ENCODE data around the gene CLASP1. TPM values are rescaled to one million over a fixed set of nuclear protein-coding genes. Genes with fewer than 3 reads are reported as not detected.

The CLASP1 gene
- total and polyA plus RNA-seq, 12 donors, result 10.1 to 90.6 (median 71.7) TPM

DNA sequence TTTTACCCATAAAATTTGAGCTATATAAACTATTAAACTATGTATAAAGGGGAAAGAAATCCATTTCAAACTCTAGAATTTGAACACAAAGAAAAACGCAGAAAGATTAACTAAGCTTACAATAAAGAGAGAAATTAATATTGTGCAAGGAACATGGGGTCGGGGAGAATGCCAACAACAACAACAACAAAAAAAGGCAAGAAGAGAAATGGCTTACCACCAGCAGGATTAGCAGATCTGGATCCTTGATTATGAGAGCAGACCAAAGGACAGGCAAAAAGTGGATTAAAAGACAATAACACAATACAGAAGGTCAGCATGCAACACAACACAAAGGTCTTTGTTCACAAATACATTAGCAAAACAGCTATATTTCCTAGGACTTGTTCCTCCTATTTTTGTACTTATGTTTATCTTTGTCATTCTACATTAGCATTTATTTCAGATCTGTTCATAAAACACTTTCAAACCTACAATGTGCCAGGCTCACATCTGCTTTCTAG, 222.0 kb downstream of the CLASP1 start:
- no peak overlapping the region for H3K27ac ChIP-seq
- ATAC-seq (no peak), DNase-seq (no peak)
- H3K4me1 ChIP-seq, result peaks cover 0 to 11% (median 6%) of the 10 kb centered on the region in 9 donors
- H3K9me3 ChIP-seq, result no peaks in the 10 kb centered on the region
- WGBS, 2 donors, result 88 to 91% methylated on average over 2 of the region's 2 CpGs
- H3K4me3 ChIP-seq, result no peak overlapping the region
- H3K36me3 ChIP-seq, result peaks cover 0 to 88% (median 40%) of the 10 kb centered on the region in 9 donors
- no peaks in the 10 kb centered on the region for H3K27me3 ChIP-seq
- TF ChIP-seq, protein P1, sequence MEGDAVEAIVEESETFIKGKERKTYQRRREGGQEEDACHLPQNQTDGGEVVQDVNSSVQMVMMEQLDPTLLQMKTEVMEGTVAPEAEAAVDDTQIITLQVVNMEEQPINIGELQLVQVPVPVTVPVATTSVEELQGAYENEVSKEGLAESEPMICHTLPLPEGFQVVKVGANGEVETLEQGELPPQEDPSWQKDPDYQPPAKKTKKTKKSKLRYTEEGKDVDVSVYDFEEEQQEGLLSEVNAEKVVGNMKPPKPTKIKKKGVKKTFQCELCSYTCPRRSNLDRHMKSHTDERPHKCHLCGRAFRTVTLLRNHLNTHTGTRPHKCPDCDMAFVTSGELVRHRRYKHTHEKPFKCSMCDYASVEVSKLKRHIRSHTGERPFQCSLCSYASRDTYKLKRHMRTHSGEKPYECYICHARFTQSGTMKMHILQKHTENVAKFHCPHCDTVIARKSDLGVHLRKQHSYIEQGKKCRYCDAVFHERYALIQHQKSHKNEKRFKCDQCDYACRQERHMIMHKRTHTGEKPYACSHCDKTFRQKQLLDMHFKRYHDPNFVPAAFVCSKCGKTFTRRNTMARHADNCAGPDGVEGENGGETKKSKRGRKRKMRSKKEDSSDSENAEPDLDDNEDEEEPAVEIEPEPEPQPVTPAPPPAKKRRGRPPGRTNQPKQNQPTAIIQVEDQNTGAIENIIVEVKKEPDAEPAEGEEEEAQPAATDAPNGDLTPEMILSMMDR (IDR thresholded peaks at IDR 0.05), result no peak
- intact Hi-C loops (cut with DNase I), result no loop called here

DNA sequence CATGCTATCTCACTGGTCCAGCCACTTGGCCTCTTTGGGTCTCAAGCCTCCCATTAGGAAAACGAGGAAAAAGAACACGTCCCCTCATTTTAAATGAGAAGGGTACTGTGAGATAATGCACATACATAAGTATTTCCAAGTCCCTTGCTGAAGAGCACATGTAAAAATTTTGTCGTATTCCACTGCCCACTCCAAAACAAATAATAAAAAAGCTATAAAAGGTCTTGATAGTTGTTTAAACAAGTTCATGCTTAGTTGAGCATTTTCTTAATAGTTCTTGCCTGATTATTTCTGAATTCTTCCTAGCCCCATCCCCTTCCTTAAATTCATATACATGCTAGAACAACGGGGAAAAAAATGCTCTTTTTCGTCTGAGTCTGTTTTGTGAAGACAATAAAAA, 228.8 kb downstream of the CLASP1 start:
- no peak overlapping the region for H3K4me3 ChIP-seq
- TF ChIP-seq, protein P1 (IDR thresholded peaks at IDR 0.05), result no peak
- H3K27me3 ChIP-seq, result no peaks in the 10 kb centered on the region
- no peaks in the 10 kb centered on the region for H3K9me3 ChIP-seq
- H3K27ac ChIP-seq, result no peak overlapping the region
- H3K36me3 ChIP-seq, result peaks cover 0 to 99% (median 23%) of the 10 kb centered on the region in 9 donors
- no peaks in the 10 kb centered on the region for H3K4me1 ChIP-seq
- intact Hi-C loops (cut with DNase I), result no loop called here
- no peak for DNase-seq
- WGBS, 2 donors, result 94% methylated on average over 5 of the region's 5 CpGs
- no peak for ATAC-seq

DNA sequence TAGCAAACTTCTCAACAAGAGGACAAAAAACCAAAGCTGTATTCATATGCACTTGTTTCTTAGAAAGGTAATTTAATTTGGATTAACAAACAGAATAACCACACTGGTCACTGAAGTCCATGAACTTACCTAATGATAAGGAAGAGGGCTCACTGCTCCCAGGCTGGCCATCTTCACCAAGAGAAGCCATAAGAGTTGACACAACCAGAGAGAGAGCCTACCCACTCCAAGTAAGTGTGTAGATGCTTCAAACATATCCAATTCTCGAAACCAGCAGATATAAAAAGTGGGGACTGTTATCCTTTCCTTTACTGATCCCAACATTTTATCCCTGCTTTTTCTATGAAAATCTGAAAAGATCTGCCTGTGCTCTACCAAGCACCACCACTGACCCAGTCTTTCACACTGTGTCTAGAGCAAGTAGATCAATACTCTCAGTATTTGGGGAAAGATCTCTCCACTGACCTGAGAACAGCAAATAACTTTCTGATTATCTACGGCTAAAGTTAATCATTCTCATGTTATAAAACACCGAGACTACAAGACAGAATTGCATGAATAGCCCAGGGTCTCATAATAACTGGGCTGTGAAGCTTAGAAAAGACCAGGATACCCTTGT, 230.1 kb downstream of the CLASP1 start:
- DNase-seq (no peak), ATAC-seq (no peak)
- TF ChIP-seq, protein P1 (IDR thresholded peaks at IDR 0.05), result no peak
- 97% methylated on average over 3 of the region's 3 CpGs for WGBS, 2 donors
- Histone ChIP-seq H3K4me3 (no peak overlapping the region), H3K36me3 (peaks cover 0 to 100% (median 20%) of the 10 kb centered on the region in 9 donors), H3K27ac (no peak overlapping the region), H3K4me1 (no peaks in the 10 kb centered on the region), H3K27me3 (no peaks in the 10 kb centered on the region), H3K9me3 (no peaks in the 10 kb centered on the region)
- intact Hi-C loops (cut with DNase I), result no loop called here

DNA sequence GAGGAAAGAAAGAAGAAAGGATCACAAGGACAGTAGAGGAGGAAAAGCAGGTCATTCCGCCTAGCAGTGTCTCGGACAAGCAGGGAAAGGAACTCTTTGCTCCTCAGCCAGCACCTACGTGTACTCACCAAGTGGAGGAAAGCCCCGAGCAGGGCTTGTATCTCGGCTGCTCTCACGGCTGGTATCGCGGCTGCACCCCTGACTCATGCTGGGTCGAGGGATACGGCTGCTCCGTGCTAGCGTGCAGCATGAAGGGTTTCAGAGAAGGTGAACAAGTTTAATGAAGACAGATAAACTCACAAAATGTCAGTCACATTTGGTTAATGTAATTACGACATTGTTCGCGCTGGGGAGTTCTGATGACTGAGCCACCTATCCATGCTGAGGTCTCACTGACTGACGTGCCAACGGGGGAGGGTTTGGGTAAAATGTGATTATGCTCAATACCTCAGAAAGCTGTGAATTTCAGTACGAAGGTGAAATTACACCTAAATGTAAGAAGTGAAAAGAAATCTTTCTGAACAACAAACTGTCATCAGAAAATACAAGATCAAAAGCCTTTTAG, 230.7 kb downstream of the CLASP1 start:
- 92% methylated on average over 18 of the region's 18 CpGs for WGBS, 2 donors

More for the DNA sequence above, 230.7 kb downstream of the CLASP1 start:
- TF ChIP-seq, protein P1 (IDR thresholded peaks at IDR 0.05), result no peak
- Histone ChIP-seq H3K4me3 (no peak overlapping the region), H3K27me3 (no peaks in the 10 kb centered on the region), H3K36me3 (peaks cover 0 to 100% (median 20%) of the 10 kb centered on the region in 9 donors), H3K9me3 (no peaks in the 10 kb centered on the region), H3K27ac (no peak overlapping the region), H3K4me1 (no peaks in the 10 kb centered on the region)
- DNase-seq (no peak), ATAC-seq (no peak)
- intact Hi-C loops (cut with DNase I), result no loop called here
